ENCODE measurements around the gene HES4. TPM values are rescaled to one million over a fixed set of nuclear protein-coding genes. Genes with fewer than 3 reads are reported as not detected.

HES4 gene
- total and polyA plus RNA-seq, 10 of the 15 experiments (the other 5 are each of a cell fraction or from before 2014, with no cell fraction given) = 0.44 to 1.7 (median 0.85) TPM; not detected in 5

DNA sequence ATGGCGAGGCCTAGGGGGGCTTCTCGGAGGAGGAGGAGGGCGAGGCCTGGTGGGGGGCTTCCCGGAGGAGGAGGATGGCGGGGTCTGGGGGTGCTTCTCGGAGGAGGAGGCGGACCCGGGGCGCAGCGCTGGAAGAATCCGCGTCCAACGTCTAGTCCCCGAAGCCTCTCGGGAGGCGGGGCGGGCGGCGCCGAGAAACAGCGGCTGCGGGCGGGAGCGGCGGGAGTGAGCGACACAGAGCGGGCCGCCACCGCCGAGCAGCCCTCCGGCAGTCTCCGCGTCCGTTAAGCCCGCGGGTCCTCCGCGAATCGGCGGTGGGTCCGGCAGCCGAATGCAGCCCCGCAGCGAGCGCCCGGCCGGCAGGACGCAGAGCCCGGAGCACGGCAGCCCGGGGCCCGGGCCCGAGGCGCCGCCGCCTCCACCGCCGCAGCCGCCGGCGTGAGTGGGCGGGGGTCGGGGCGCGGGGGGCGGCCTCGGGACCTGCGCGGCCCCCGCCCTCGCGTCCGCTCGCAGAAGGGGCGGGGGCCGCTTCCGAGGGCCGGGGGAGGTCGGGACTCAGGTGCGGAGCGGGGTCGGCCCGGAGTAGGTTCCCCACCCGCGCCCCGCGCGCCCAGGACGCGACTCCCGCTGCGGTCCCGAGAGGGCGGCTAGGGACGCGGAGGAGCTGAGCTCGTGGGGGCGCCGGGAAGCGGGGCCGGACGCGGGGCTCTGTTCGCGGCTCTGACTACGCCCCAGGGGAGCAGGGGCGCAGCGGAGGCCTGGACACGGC lies 39.4 kb downstream of the HES4 start, which contains the start of gene KLHL17 (continued):
- TF ChIP-seq CBX3 (IDR thresholded peaks at IDR 0.05; ENCODE audit: borderline replicate concordance, low read depth) (no peak), MYB (IDR thresholded peaks at IDR 0.05; ENCODE audit: borderline replicate concordance, low read depth, low read length) (no peak), SREBF2 (IDR thresholded peaks at IDR 0.05; ENCODE audit: low read length) (no peak), RUNX3 (IDR thresholded peaks at IDR 0.05; ENCODE audit: low read length) (peak; percentile 74), YY1 (IDR thresholded peaks at IDR 0.05; ENCODE audit: low read depth, low read length) (peak; percentile 63; the same call in 1 of the 2 replicates), ZNF24 (IDR thresholded peaks at IDR 0.05) (no peak), ATF7 (IDR thresholded peaks at IDR 0.05; ENCODE audit: low read depth) (no peak), CHD1 (IDR thresholded peaks at IDR 0.05; ENCODE audit: low read depth, low read length) (no peak), DPF2 (IDR thresholded peaks at IDR 0.05) (no peak), SMAD5 (IDR thresholded peaks at IDR 0.05; ENCODE audit: low read depth) (no peak), POLR2A (IDR thresholded peaks at IDR 0.05; ENCODE audit: low read depth, low read length) (peak; percentile 68), BACH1 (IDR thresholded peaks at IDR 0.05; ENCODE audit: borderline replicate concordance) (no peak), NBN (IDR thresholded peaks at IDR 0.05) (no peak), FOS (IDR thresholded peaks at IDR 0.05; ENCODE audit: borderline replicate concordance, extremely low read depth, insufficient read length) (no peak), CREB1 (IDR thresholded peaks at IDR 0.05; ENCODE audit: low read depth) (no peak), EED (IDR thresholded peaks at IDR 0.05; ENCODE audit: low read depth) (peak; percentile 37; the same call in 1 of the 2 replicates), IKZF1 (conservative IDR thresholded peaks at IDR 0.05) (peak; percentile 77)
- TF ChIP-seq, protein P1, sequence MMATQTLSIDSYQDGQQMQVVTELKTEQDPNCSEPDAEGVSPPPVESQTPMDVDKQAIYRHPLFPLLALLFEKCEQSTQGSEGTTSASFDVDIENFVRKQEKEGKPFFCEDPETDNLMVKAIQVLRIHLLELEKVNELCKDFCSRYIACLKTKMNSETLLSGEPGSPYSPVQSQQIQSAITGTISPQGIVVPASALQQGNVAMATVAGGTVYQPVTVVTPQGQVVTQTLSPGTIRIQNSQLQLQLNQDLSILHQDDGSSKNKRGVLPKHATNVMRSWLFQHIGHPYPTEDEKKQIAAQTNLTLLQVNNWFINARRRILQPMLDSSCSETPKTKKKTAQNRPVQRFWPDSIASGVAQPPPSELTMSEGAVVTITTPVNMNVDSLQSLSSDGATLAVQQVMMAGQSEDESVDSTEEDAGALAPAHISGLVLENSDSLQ (IDR thresholded peaks at IDR 0.05) = peak; percentile 82
- TF ChIP-seq, protein P2, sequence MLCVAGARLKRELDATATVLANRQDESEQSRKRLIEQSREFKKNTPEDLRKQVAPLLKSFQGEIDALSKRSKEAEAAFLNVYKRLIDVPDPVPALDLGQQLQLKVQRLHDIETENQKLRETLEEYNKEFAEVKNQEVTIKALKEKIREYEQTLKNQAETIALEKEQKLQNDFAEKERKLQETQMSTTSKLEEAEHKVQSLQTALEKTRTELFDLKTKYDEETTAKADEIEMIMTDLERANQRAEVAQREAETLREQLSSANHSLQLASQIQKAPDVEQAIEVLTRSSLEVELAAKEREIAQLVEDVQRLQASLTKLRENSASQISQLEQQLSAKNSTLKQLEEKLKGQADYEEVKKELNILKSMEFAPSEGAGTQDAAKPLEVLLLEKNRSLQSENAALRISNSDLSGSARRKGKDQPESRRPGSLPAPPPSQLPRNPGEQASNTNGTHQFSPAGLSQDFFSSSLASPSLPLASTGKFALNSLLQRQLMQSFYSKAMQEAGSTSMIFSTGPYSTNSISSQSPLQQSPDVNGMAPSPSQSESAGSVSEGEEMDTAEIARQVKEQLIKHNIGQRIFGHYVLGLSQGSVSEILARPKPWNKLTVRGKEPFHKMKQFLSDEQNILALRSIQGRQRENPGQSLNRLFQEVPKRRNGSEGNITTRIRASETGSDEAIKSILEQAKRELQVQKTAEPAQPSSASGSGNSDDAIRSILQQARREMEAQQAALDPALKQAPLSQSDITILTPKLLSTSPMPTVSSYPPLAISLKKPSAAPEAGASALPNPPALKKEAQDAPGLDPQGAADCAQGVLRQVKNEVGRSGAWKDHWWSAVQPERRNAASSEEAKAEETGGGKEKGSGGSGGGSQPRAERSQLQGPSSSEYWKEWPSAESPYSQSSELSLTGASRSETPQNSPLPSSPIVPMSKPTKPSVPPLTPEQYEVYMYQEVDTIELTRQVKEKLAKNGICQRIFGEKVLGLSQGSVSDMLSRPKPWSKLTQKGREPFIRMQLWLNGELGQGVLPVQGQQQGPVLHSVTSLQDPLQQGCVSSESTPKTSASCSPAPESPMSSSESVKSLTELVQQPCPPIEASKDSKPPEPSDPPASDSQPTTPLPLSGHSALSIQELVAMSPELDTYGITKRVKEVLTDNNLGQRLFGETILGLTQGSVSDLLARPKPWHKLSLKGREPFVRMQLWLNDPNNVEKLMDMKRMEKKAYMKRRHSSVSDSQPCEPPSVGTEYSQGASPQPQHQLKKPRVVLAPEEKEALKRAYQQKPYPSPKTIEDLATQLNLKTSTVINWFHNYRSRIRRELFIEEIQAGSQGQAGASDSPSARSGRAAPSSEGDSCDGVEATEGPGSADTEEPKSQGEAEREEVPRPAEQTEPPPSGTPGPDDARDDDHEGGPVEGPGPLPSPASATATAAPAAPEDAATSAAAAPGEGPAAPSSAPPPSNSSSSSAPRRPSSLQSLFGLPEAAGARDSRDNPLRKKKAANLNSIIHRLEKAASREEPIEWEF (IDR thresholded peaks at IDR 0.05; ENCODE audit: insufficient replicate concordance, low read depth, low read length) = no peak
- TF ChIP-seq, protein P3, sequence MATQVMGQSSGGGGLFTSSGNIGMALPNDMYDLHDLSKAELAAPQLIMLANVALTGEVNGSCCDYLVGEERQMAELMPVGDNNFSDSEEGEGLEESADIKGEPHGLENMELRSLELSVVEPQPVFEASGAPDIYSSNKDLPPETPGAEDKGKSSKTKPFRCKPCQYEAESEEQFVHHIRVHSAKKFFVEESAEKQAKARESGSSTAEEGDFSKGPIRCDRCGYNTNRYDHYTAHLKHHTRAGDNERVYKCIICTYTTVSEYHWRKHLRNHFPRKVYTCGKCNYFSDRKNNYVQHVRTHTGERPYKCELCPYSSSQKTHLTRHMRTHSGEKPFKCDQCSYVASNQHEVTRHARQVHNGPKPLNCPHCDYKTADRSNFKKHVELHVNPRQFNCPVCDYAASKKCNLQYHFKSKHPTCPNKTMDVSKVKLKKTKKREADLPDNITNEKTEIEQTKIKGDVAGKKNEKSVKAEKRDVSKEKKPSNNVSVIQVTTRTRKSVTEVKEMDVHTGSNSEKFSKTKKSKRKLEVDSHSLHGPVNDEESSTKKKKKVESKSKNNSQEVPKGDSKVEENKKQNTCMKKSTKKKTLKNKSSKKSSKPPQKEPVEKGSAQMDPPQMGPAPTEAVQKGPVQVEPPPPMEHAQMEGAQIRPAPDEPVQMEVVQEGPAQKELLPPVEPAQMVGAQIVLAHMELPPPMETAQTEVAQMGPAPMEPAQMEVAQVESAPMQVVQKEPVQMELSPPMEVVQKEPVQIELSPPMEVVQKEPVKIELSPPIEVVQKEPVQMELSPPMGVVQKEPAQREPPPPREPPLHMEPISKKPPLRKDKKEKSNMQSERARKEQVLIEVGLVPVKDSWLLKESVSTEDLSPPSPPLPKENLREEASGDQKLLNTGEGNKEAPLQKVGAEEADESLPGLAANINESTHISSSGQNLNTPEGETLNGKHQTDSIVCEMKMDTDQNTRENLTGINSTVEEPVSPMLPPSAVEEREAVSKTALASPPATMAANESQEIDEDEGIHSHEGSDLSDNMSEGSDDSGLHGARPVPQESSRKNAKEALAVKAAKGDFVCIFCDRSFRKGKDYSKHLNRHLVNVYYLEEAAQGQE (IDR thresholded peaks at IDR 0.05; ENCODE audit: low read depth, low read length) = no peak
- TF ChIP-seq, protein P4, sequence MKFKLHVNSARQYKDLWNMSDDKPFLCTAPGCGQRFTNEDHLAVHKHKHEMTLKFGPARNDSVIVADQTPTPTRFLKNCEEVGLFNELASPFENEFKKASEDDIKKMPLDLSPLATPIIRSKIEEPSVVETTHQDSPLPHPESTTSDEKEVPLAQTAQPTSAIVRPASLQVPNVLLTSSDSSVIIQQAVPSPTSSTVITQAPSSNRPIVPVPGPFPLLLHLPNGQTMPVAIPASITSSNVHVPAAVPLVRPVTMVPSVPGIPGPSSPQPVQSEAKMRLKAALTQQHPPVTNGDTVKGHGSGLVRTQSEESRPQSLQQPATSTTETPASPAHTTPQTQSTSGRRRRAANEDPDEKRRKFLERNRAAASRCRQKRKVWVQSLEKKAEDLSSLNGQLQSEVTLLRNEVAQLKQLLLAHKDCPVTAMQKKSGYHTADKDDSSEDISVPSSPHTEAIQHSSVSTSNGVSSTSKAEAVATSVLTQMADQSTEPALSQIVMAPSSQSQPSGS (IDR thresholded peaks at IDR 0.05; ENCODE audit: low read length) = no peak

Measured in GM12878 (cell line).